ENCODE data around the gene DGCR2.

DNA sequence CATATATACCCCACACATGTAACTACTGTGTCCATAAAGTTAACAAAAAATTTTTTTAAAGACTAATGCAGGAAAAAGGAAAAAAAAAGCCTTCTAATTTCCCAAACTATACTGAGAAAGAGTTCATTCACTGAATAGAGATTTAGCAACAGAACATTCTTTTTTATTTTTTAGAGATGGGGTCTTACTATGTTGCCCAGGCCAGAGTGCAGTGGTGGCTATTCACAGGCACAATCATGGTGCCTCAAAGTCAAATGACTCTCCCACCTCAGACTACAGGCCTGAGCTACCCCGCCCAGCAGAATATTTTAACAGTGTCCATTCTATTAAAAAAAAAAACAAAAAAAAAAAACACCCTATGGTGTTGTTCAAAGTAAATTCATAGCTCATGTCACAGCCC is 25.7 kb downstream of the DGCR2 start:
- TF ChIP-seq, protein P1, sequence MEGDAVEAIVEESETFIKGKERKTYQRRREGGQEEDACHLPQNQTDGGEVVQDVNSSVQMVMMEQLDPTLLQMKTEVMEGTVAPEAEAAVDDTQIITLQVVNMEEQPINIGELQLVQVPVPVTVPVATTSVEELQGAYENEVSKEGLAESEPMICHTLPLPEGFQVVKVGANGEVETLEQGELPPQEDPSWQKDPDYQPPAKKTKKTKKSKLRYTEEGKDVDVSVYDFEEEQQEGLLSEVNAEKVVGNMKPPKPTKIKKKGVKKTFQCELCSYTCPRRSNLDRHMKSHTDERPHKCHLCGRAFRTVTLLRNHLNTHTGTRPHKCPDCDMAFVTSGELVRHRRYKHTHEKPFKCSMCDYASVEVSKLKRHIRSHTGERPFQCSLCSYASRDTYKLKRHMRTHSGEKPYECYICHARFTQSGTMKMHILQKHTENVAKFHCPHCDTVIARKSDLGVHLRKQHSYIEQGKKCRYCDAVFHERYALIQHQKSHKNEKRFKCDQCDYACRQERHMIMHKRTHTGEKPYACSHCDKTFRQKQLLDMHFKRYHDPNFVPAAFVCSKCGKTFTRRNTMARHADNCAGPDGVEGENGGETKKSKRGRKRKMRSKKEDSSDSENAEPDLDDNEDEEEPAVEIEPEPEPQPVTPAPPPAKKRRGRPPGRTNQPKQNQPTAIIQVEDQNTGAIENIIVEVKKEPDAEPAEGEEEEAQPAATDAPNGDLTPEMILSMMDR (IDR thresholded peaks at IDR 0.05; ENCODE audit: insufficient read depth, low read length, poor library complexity, severe bottlenecking), result no peak
- TF ChIP-seq EZH2phosphoT487 (conservative IDR thresholded peaks at IDR 0.05; ENCODE audit: low read length), result no peak
